ENCODE results near the gene EPHA4.

DNA sequence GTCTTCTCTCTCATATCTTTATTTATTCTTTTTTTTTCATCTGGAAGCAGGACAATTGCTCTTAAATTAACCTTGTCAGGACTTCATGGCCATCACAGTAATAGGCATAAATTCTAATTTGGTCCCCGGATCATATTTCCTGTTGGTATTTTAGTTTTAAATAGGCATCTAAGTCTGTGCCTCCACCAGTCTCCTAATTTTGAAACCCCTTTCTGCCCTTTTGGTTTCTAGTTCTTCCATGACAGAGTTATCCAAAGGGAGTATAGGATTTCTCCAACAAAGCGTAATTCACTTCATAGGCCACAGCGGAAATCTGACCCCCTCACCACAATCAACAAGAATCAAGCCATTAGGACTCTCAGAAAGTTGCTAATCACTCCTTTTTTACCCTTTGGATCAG lies 3.8 kb downstream of the EPHA4 start:
- TF ChIP-seq, protein P1, sequence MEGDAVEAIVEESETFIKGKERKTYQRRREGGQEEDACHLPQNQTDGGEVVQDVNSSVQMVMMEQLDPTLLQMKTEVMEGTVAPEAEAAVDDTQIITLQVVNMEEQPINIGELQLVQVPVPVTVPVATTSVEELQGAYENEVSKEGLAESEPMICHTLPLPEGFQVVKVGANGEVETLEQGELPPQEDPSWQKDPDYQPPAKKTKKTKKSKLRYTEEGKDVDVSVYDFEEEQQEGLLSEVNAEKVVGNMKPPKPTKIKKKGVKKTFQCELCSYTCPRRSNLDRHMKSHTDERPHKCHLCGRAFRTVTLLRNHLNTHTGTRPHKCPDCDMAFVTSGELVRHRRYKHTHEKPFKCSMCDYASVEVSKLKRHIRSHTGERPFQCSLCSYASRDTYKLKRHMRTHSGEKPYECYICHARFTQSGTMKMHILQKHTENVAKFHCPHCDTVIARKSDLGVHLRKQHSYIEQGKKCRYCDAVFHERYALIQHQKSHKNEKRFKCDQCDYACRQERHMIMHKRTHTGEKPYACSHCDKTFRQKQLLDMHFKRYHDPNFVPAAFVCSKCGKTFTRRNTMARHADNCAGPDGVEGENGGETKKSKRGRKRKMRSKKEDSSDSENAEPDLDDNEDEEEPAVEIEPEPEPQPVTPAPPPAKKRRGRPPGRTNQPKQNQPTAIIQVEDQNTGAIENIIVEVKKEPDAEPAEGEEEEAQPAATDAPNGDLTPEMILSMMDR (IDR thresholded peaks at IDR 0.05): no peak
- no peak for TF ChIP-seq POLR2AphosphoS5 (IDR thresholded peaks at IDR 0.05; ENCODE audit: low read depth, low read length)
- no peak for TF ChIP-seq TCF7L2 (IDR thresholded peaks at IDR 0.05; ENCODE audit: low read depth, low read length)

Data from Panc1 (cell line).